Astrocyte of the cerebellum (primary cell): ENCODE data around the gene PPARD.

Experiments used
- DNase-seq: peaks from one replicate; pipeline ENCODE4 v3.0.0-alpha.2; 2011; ENCODE audit warnings: low read depth
- H3K4me3 ChIP-seq: 2 replicates; pipeline ENCODE4 v1.5.1; 2011; ENCODE audit warnings: mild to moderate bottlenecking, low read depth, low read length, moderate library complexity
- in situ Hi-C: cut with HindIII; loops from 2 replicates; pipeline ENCODE4 v1.10.0; 2017; ENCODE audit warnings: low sequenced_read_pairs
- TF ChIP-seq, protein P1 (sequence below): IDR thresholded peaks from 2 replicates; pipeline ENCODE4 v1.5.1; 2012; ENCODE audit warnings: low read length, low read depth, moderate library complexity, mild to moderate bottlenecking; ENCODE audit errors: missing control alignments

PPARD gene

DNA sequence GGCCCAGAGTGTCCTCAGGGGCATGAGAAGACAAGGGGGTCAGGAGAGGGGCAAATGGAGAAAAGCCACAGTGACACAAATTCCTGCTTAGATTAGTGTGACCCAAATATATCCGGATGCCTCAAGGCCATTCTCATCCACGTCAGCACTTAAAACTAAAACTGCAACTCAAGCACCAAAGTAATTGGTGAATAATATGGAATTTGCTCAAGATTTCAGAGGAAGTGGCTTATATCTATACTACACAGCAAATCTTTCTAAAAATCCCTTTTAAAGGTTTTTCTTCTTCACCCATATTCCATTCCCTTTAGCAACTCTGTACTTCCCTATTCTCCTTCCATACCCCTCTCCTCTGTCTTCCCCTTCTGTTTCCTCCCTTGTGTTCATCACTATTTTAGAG, 29.6 kb upstream of the PPARD start:
- DNase-seq, result no peak
- H3K4me3 ChIP-seq, result no peak overlapping the region
- in situ Hi-C loops, result no loop called here
- TF ChIP-seq, protein P1, sequence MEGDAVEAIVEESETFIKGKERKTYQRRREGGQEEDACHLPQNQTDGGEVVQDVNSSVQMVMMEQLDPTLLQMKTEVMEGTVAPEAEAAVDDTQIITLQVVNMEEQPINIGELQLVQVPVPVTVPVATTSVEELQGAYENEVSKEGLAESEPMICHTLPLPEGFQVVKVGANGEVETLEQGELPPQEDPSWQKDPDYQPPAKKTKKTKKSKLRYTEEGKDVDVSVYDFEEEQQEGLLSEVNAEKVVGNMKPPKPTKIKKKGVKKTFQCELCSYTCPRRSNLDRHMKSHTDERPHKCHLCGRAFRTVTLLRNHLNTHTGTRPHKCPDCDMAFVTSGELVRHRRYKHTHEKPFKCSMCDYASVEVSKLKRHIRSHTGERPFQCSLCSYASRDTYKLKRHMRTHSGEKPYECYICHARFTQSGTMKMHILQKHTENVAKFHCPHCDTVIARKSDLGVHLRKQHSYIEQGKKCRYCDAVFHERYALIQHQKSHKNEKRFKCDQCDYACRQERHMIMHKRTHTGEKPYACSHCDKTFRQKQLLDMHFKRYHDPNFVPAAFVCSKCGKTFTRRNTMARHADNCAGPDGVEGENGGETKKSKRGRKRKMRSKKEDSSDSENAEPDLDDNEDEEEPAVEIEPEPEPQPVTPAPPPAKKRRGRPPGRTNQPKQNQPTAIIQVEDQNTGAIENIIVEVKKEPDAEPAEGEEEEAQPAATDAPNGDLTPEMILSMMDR, result no peak

DNA sequence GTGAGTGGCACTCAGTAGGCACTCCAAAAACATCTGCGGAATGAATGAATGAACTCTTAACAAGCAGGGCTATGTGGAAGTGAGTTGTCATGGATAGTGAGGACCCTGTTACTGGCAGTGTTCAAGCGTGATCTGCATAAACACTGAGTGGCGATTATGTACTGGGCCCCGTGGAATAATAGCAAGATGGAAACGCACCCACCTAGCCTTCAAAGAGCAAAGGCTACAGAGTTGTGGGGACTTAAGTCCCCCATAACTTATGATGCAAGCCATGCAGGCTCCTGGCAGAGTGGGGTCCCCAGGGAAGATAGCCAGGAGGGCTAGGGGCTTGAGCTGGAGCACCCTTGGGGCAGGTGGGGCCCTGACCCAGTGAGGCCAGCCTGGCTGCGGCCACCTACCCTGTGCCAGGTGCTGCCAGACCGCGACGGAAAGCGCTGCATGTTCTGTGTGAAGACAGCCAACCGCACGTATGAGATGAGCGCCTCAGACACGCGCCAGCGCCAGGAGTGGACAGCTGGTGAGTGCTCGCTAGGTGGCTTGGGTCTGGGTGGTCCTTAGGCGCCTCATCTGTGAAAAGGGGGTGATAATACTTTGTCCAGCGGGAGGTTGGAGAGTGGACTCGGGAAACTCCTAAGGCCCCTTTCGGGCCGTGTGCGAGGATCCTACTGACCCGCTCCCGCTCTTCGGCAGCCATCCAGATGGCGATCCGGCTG, 24.7 kb upstream of the PPARD start:
- TF ChIP-seq, protein P1, result no peak
- in situ Hi-C loops, result no loop called here
- peak overlapping the region; percentile 45 for H3K4me3 ChIP-seq
- no peak for DNase-seq

DNA sequence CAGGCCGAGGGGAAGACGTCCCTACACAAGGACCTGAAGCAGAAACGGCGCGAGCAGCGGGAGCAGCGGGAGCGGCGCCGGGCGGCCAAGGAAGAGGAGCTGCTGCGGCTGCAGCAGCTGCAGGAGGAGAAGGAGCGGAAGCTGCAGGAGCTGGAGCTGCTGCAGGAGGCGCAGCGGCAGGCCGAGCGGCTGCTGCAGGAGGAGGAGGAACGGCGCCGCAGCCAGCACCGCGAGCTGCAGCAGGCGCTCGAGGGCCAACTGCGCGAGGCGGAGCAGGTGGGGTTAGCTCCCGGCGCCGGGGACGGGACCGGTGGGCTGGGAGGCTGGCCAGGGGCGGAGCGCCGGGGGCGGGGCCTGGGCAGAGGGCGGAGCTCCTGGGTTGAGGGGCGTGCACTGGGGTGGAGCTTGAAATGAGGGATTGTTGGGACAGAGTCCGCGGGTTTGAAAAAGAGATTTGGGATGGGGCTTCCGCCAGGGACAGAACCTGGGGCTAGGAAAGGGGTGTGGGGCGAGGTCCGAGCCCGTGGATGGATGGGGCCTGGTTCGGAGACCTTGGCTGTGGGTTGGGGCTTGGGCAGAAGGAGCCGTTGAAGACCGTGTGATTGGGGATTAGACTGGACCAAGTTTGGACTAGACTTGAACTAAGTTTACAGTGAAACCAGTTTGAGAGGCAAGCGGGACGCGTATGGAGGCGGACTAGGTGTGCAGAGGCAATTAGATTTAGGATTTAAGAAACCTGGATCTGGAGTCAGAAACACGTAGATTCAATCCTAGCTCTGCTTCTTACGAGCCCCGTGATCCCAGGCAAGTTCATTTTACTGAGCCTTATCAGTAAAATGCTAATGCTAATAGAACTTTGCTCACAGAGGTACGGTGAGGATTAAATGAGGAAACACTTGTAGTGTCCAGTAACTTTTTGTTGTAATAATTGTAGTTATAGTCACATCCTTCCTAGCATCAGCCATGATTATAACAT, 23.9 kb upstream of the PPARD start:
- TF ChIP-seq, protein P1, result peak; percentile 10
- DNase-seq, result peak; percentile 27
- H3K4me3 ChIP-seq, result peak overlapping the region; percentile 45
- in situ Hi-C loops, result no loop called here

DNA sequence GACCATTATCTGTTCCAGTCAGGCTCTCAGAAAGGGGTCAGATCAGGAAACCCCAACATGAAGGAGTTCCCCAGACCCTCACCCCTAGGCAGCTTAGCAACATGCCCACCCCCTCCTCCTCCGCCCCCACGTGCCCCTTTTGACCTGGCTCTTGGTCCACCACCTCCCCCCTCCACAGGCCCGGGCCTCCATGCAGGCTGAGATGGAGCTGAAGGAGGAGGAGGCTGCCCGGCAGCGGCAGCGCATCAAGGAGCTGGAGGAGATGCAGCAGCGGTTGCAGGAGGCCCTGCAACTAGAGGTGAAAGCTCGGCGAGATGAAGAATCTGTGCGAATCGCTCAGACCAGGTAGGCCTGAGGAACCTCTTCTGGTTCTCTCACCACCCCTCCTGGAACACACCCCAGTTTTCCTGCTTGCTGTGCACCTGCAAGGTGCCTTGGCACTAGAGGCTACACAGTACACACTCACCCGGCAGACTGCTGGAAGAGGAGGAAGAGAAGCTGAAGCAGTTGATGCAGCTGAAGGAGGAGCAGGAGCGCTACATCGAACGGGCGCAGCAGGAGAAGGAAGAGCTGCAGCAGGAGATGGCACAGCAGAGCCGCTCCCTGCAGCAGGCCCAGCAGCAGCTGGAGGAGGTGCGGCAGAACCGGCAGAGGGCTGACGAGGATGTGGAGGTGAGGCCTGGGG, 22.9 kb upstream of the PPARD start:
- in situ Hi-C loops, result no loop called here
- no peak overlapping the region for H3K4me3 ChIP-seq
- TF ChIP-seq, protein P1, result no peak
- no peak for DNase-seq

DNA sequence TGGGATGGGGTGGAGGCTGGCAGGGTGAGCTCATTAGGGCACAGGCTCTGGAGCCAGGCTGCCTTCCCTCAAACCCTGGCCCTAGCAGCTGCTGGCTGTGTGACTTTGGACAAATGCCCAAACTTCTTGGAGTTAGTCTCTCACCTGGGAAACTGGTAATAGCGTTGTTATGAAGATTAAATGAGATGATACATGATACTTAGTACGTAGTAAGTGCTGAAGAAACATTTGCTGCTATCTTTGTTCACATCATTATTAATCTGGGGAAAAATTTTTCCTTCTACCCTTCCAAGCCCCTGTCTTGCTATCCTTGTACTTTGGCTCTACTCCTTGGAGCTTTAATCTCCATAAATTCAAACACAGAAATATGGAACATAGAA, 22.3 kb upstream of the PPARD start:
- DNase-seq, result no peak
- no peak overlapping the region for H3K4me3 ChIP-seq
- in situ Hi-C loops, result no loop called here
- TF ChIP-seq, protein P1, result no peak

DNA sequence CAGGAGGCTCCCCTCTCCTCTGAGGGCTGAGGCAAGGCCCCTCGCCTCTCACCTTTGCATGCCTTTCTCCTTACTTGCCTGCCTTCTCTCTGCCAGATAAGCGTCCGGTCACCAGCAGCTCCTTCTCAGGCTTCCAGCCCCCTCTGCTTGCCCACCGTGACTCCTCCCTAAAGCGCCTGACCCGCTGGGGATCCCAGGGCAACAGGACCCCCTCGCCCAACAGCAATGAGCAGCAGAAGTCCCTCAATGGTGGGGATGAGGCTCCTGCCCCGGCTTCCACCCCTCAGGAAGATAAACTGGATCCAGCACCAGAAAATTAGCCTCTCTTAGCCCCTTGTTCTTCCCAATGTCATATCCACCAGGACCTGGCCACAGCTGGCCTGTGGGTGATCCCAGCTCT, 21.3 kb upstream of the PPARD start:
- TF ChIP-seq, protein P1, result no peak
- in situ Hi-C loops, result no loop called here
- no peak for DNase-seq

More for the DNA sequence above, 21.3 kb upstream of the PPARD start:
- no peak overlapping the region for H3K4me3 ChIP-seq
